NCI-H187 treated with DMSO at 0.1 percent for 48 hours (cell line): ENCODE results near the gene NOTCH3.

ENCODE experiments used
- DNase-seq: peaks from one replicate; lab custom pipeline; 2025; lab: John Stamatoyannopoulos, UW

Gene NOTCH3

GRCh38 chr19:15123031-15123890, 77.5 kb downstream of the NOTCH3 start:
- no peak for DNase-seq

- DNase-seq: no peak
Observed at GRCh38 chr19:15122331-15123030, 78.3 kb downstream of the NOTCH3 start.

- no peak for DNase-seq
Observed at GRCh38 chr19:15120135-15121026, 80.4 kb downstream of the NOTCH3 start.

- no peak for DNase-seq
Observed at GRCh38 chr19:15118789-15119494, 81.9 kb downstream of the NOTCH3 start.

GRCh38 chr19:15118248-15118647, 82.5 kb downstream of the NOTCH3 start:
- DNase-seq: no peak

GRCh38 chr19:15116856-15117255, 83.9 kb downstream of the NOTCH3 start:
- no peak for DNase-seq

GRCh38 chr19:15115762-15116615, 84.8 kb downstream of the NOTCH3 start:
- no peak for DNase-seq

GRCh38 chr19:15115080-15115479, 85.7 kb downstream of the NOTCH3 start:
- DNase-seq: no peak

- no peak for DNase-seq
Observed at GRCh38 chr19:15114153-15114540, 86.6 kb downstream of the NOTCH3 start.

GRCh38 chr19:15113245-15114152, 87.3 kb downstream of the NOTCH3 start:
- no peak for DNase-seq

GRCh38 chr19:15112385-15112784, 88.4 kb downstream of the NOTCH3 start:
- no peak for DNase-seq

GRCh38 chr19:15111758-15112157, 89.0 kb downstream of the NOTCH3 start:
- DNase-seq: no peak

- DNase-seq: no peak
Observed at GRCh38 chr19:15110418-15110815, 90.4 kb downstream of the NOTCH3 start.

GRCh38 chr19:15109768-15110417, 90.9 kb downstream of the NOTCH3 start:
- no peak for DNase-seq
